Suprapubic skin (tissue), 4 donors: ENCODE measurements around the gene NES. TPM values are rescaled to one million over a fixed set of nuclear protein-coding genes. Genes with fewer than 3 reads are reported as not detected.

ENCODE experiments used
- DNase-seq, 2 donors: peaks; one replicate each; pipeline ENCODE4 v3.0.0-alpha.2; 2019; ENCODE audit warnings: low spot score in 2 of 2
- H3K27ac ChIP-seq: fragments of 200-600 bp; sonication (generic); one replicate; pipeline ENCODE4 v1.5.1; 2019
- H3K27me3 ChIP-seq: fragments of 200-600 bp; sonication (generic); one replicate; pipeline ENCODE4 v1.5.1; 2019
- H3K36me3 ChIP-seq: fragments of 200-600 bp; sonication (generic); one replicate; pipeline ENCODE4 v1.5.1; 2019
- H3K4me1 ChIP-seq: fragments of 200-600 bp; sonication (generic); one replicate; pipeline ENCODE4 v1.5.1; 2019
- H3K4me3 ChIP-seq: fragments of 200-600 bp; sonication (generic); one replicate; pipeline ENCODE4 v1.5.1; 2019; ENCODE audit warnings: mild to moderate bottlenecking
- H3K9me3 ChIP-seq: fragments of 200-600 bp; sonication (generic); one replicate; pipeline ENCODE4 v1.5.1; 2019
- EP300 ChIP-seq: sonication (generic); formaldehyde crosslinking; IDR thresholded peaks from one replicate; pipeline ENCODE4 v1.6.1; 2017; ENCODE audit warnings: antibody characterized with exemption
- POLR2A ChIP-seq, 2 donors: fragments of 450-650 bp; IDR thresholded peaks; one replicate each; pipeline ENCODE4 v1.6.1; 2017; ENCODE audit warnings: antibody characterized with exemption in 2 of 2, mild to moderate bottlenecking in 2 of 2, moderate library complexity in 2 of 2
- POLR2AphosphoS5 ChIP-seq, 3 donors: sonication (generic); formaldehyde crosslinking; IDR thresholded peaks; one replicate each; pipeline ENCODE4 v1.6.1; 2017; ENCODE audit warnings: antibody characterized with exemption in 3 of 3
- WGBS: methylation state at CpG from one replicate; pipeline ENCODE4 v1.1.5; 2018; 5-methylcytosine and 5-hydroxymethylcytosine counted together
- total RNA-seq, 4 donors: library from RNA; depleted of rRNA; stranded (reverse); fragments of >200 nt; gene quantifications; one replicate each; pipeline ENCODE4 v1.1.0, GENCODE V29; 2016
- TF ChIP-seq, protein P1 (sequence below), 2 donors: fragments of 200-600 bp in 1 of 2; fragments of 450-650 bp in 1 of 2; sonication (generic) in 1 of 2; IDR thresholded peaks; one replicate each; pipeline ENCODE4 v1.5.1; 2016 to 2019; ENCODE audit warnings: antibody characterized with exemption in 2 of 2, mild to moderate bottlenecking in 1 of 2, moderate library complexity in 1 of 2

NES gene
- total RNA-seq, 4 donors from 2014 or later = 1.9 to 7.4 (median 4.8) TPM

DNA sequence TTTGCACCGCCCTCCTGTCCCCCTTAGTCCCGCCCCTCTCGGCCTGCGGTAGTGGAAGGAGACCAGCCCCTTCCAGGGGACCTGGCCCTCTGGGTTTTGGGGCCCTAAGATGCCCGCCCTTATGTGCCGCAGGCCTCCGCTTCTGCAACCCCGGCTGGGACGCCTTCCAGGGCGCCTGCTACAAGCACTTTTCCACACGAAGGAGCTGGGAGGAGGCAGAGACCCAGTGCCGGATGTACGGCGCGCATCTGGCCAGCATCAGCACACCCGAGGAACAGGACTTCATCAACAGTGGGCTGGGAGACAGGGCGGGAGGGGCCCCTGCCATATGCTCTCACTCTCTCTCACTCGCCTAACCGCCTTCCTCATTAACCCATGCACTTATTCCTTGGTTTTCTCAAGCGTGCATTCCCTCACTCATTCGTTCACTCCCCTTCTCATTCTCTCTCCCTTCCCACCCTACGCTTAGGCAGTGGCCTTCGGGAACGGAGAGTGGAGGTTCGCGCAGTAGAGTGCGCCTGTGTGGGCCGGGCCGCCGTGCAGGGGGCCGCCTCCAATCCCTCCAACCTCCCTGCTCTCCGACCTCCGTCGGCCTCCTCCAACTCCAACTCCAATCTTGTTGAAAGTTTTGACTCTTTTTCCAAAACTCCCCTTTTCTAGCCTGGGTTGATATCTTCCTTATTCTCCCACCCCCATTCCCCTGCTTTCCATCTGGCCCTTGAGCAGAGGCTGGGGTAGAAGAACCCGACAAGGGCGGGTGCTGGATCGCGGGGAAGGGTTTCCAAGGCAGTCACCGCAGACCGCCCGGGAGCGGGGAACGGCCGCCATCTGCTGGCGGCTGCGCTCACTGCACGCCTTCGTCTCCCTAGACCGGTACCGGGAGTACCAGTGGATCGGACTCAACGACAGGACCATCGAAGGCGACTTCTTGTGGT is 20.1 kb downstream of the NES start:
- Histone ChIP-seq H3K4me1 (peaks cover 45% of the 10 kb centered on the region), H3K9me3 (no peaks in the 10 kb centered on the region), H3K36me3 (no peaks in the 10 kb centered on the region), H3K27me3 (peaks cover 49% of the 10 kb centered on the region), H3K4me3 (peak overlapping the region; percentile 34), H3K27ac (no peak overlapping the region)
- TF ChIP-seq, protein P1, sequence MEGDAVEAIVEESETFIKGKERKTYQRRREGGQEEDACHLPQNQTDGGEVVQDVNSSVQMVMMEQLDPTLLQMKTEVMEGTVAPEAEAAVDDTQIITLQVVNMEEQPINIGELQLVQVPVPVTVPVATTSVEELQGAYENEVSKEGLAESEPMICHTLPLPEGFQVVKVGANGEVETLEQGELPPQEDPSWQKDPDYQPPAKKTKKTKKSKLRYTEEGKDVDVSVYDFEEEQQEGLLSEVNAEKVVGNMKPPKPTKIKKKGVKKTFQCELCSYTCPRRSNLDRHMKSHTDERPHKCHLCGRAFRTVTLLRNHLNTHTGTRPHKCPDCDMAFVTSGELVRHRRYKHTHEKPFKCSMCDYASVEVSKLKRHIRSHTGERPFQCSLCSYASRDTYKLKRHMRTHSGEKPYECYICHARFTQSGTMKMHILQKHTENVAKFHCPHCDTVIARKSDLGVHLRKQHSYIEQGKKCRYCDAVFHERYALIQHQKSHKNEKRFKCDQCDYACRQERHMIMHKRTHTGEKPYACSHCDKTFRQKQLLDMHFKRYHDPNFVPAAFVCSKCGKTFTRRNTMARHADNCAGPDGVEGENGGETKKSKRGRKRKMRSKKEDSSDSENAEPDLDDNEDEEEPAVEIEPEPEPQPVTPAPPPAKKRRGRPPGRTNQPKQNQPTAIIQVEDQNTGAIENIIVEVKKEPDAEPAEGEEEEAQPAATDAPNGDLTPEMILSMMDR (IDR thresholded peaks at IDR 0.05) = peak; percentile 92 to 96
- no peak for TF ChIP-seq EP300
- peak; percentile 88 for DNase-seq
- WGBS = 2% methylated on average over 51 of the region's 54 CpGs

DNA sequence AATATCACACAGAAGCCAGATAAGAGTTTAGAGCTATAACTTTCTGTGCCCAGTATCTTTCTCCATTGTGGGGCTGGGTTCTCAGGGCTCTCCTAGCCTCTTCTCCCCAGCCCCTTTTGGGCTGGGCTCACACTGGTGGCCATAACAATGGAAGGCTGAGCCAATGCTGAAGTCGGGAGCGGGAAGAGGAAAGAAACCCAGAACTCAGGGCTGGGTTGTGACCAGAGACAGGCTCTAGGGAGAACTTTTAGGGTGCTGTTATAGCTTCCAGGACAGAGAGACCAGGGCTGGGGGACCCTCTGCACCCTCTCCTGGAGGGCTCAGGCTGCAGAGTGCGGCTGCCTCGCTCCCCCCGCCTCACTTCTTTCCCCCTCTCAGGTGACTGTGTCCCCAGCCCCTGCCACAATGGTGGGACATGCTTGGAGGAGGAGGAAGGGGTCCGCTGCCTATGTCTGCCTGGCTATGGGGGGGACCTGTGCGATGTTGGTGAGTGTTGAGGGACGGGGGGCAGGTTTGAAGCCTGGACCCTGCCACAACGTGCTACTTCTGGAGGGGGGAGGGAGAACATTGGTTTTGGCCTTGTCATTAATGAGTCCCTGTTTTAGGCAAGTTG is 21.2 kb downstream of the NES start:
- Histone ChIP-seq H3K36me3 (no peaks in the 10 kb centered on the region), H3K4me1 (peaks cover 35% of the 10 kb centered on the region), H3K27me3 (peaks cover 60% of the 10 kb centered on the region), H3K9me3 (no peaks in the 10 kb centered on the region), H3K4me3 (no peak overlapping the region), H3K27ac (no peak overlapping the region)
- TF ChIP-seq POLR2A (IDR thresholded peaks at IDR 0.05) (no peak), EP300 (no peak), POLR2AphosphoS5 (IDR thresholded peaks at IDR 0.05) (no peak)
- TF ChIP-seq, protein P1 (IDR thresholded peaks at IDR 0.05) = no peak
- 56% methylated on average over 8 of the region's 9 CpGs for WGBS
- DNase-seq = no peak

DNA sequence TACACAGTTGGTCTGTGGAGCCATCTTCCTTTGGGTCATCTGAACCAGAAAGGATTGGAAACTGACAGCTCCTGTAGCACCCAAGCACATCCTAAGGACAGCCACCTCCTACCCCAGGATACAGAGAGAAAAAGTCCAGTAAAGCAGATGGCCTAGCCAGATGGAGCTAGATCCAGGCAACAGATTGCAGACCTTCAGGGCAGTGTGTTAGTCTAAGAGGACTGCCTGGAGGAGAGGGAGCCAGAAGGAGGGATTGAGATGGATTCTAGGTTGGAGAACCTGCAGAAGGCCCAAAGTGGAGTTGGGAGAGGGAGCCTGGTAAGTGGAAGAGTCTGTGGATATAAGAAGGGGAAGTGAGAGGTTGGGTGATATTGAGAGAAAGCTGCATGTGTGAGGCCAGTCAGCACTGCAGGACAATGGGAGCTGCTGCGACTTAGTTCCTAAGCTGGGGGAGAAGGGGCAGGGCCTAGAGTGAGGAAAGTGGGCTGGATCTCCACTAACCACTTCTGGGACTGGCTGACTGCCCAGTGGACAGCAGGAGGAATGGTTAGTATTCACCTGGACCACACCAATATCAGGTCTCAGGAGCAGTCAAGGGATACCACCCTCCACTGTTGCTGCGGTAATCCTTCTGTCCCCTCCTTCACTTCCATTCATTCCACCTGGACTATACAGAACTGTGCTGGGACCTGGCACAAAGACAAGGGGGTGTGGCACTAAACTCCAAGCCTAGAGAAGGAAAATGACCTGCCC is 21.9 kb downstream of the NES start:
- Histone ChIP-seq H3K4me1 (peaks cover 29% of the 10 kb centered on the region), H3K4me3 (no peak overlapping the region), H3K27ac (no peak overlapping the region), H3K36me3 (no peaks in the 10 kb centered on the region), H3K9me3 (no peaks in the 10 kb centered on the region), H3K27me3 (peaks cover 66% of the 10 kb centered on the region)
- DNase-seq = no peak
- TF ChIP-seq POLR2AphosphoS5 (IDR thresholded peaks at IDR 0.05) (no peak), EP300 (no peak), POLR2A (IDR thresholded peaks at IDR 0.05) (no peak)
- TF ChIP-seq, protein P1 (IDR thresholded peaks at IDR 0.05) = no peak
- 65% methylated on average over 2 of the region's 2 CpGs for WGBS

DNA sequence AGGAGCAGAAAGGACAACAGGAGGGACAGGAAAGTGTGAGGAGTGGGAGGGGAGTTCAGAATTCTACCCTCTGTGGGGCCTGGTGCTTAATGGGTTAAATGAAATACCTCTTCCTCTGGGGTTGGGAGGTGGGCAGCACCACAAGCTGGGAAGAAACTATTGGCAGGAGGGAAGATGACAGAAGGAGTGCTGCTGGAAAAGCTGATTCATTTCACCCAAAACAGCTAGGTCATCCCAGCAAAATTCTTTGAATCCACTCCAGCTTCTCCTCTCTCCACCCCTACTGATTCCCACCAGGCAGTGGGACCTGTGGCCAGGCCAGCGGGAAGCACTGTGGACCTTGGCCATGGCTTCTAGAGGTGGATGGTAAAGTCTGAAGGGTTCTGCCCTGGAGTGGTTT is 22.5 kb downstream of the NES start:
- TF ChIP-seq, protein P1 (IDR thresholded peaks at IDR 0.05) = no peak
- TF ChIP-seq EP300 (no peak), POLR2AphosphoS5 (IDR thresholded peaks at IDR 0.05) (no peak), POLR2A (IDR thresholded peaks at IDR 0.05) (no peak)
- Histone ChIP-seq H3K36me3 (no peaks in the 10 kb centered on the region), H3K27me3 (peaks cover 73% of the 10 kb centered on the region), H3K9me3 (no peaks in the 10 kb centered on the region), H3K27ac (no peak overlapping the region), H3K4me1 (peaks cover 23% of the 10 kb centered on the region), H3K4me3 (no peak overlapping the region)
- DNase-seq = no peak
- 75% methylated on average over 1 of the region's 1 CpG for WGBS

DNA sequence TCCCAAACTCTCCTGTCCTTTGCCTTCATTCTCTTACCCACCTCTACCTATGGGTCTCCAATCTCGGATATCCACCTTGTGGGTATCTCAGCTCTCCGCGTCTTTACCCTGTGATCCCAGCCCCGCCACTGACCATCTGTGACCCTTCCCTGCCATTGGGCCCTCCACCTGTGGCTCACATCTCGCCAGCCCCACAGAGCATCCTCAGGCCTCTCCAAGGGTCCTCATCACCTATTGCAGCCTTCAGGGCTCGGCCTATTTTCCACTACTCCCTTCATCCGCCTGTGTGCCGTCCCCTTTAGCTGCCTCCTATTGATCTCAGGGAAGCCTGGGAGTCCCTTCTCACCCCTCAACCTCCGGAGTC is 24.2 kb downstream of the NES start:
- 85% methylated on average over 9 of the region's 9 CpGs for whole genome bisulfite sequencing
- Histone ChIP-seq H3K36me3 (no peaks in the 10 kb centered on the region), H3K9me3 (no peaks in the 10 kb centered on the region), H3K27me3 (peaks cover 88% of the 10 kb centered on the region), H3K4me1 (peaks cover 15% of the 10 kb centered on the region), H3K4me3 (no peak overlapping the region), H3K27ac (no peak overlapping the region)
- DNase-seq = no peak
- TF ChIP-seq, protein P1 (IDR thresholded peaks at IDR 0.05) = no peak
- TF ChIP-seq EP300 (no peak), POLR2A (IDR thresholded peaks at IDR 0.05) (no peak), POLR2AphosphoS5 (IDR thresholded peaks at IDR 0.05) (no peak)
